ENCODE measurements around the gene CROCC2. TPM values are rescaled to one million over a fixed set of nuclear protein-coding genes. Genes with fewer than 3 reads are reported as not detected.

Gene CROCC2
- polyA plus RNA-seq, 1 donor (not counting 4 experiments of a cell fraction or from before 2014, with no cell fraction given), result not detected

DNA sequence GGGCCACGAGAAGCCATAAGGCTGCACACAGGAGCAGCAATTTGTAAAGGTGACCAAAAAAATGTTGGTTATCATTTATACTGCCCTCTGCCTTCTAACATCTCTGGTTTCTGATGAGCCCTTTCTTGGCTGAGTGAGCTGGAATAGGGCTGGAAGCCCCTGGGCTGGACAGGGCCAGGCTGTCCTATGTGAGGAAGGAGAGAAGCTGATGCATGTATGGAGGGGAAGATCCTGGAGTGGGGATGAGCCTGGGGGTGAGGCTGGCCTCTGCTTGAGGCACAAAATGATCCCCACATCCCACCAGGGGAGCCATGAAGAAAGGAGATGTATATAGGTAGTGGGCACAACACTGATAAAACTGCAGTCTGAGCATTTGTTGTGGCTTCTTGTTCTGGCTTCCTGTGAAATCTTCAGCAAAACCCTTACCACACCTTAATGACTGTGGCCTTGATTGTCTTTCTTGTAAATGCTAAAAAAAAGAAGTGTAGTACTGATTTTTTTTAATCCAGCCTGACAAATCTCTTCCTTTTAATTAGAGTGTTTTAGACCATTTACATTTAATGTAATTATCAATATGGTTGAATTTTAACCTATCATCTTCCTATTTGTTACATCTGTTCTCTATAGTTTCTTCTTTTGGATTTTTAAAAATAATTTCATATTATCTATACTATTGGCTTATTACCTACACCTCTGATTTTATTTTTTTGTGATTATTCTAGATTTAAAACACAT is 97.9 kb downstream of the CROCC2 start:
- TF ChIP-seq, protein P1, sequence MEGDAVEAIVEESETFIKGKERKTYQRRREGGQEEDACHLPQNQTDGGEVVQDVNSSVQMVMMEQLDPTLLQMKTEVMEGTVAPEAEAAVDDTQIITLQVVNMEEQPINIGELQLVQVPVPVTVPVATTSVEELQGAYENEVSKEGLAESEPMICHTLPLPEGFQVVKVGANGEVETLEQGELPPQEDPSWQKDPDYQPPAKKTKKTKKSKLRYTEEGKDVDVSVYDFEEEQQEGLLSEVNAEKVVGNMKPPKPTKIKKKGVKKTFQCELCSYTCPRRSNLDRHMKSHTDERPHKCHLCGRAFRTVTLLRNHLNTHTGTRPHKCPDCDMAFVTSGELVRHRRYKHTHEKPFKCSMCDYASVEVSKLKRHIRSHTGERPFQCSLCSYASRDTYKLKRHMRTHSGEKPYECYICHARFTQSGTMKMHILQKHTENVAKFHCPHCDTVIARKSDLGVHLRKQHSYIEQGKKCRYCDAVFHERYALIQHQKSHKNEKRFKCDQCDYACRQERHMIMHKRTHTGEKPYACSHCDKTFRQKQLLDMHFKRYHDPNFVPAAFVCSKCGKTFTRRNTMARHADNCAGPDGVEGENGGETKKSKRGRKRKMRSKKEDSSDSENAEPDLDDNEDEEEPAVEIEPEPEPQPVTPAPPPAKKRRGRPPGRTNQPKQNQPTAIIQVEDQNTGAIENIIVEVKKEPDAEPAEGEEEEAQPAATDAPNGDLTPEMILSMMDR (optimal IDR thresholded peaks at IDR 0.05 in 1 of 3, IDR thresholded peaks at IDR 0.05 in 1 of 3, conservative IDR thresholded peaks at IDR 0.05 in 1 of 3; ENCODE audit: extremely low read depth in 1 of 3, insufficient read depth in 2 of 3, low read length in 3 of 3), result no peak
- no peak for TF ChIP-seq EZH2 (IDR thresholded peaks at IDR 0.05; ENCODE audit: low read length)
- no peaks in the 10 kb centered on the region for H3K4me1 ChIP-seq (ENCODE audit: control insufficient read depth, extremely low read depth, insufficient read depth, low read length)
- no peaks in the 10 kb centered on the region for H4K20me1 ChIP-seq (ENCODE audit: control insufficient read depth, extremely low read depth, insufficient read depth, low read length)
- H3K9me1 ChIP-seq (ENCODE audit: control insufficient read depth, extremely low read depth, insufficient read depth, low read length), result no peaks in the 10 kb centered on the region
- peaks cover 34% of the 10 kb centered on the region for H3K27me3 ChIP-seq (ENCODE audit: control insufficient read depth, extremely low read depth, insufficient read depth, low read length)
- H3K4me2 ChIP-seq (ENCODE audit: control insufficient read depth, extremely low read depth, insufficient read depth, low read depth, low read length), result no peak overlapping the region
- no peak overlapping the region for H3K27ac ChIP-seq (ENCODE audit: control insufficient read depth, insufficient read depth, low read length)
- no peaks in the 10 kb centered on the region for H3K36me3 ChIP-seq (ENCODE audit: control insufficient read depth in 2 of 2, extremely low read depth in 1 of 2, insufficient read depth in 2 of 2, low read length in 2 of 2)
- H3K4me3 ChIP-seq (ENCODE audit: control insufficient read depth in 2 of 3, extremely low read depth in 1 of 3, insufficient read depth in 2 of 3, low read depth in 1 of 3, low read length in 3 of 3), result no peak overlapping the region
- dilution Hi-C loops (cut with MboI; ENCODE audit: extremely low pct_ligation_motif_present, low sequenced_read_pairs), result no loop called here
- no peak for FAIRE-seq
- DNase-seq (ENCODE audit: low read depth, low spot score), result no peak
- H3K79me2 ChIP-seq (ENCODE audit: control insufficient read depth, insufficient read depth, low read length), result no peaks in the 10 kb centered on the region
- H2AFZ ChIP-seq (ENCODE audit: control insufficient read depth, low read length), result no peak overlapping the region
- H3K9ac ChIP-seq (ENCODE audit: control insufficient read depth, extremely low read depth, insufficient read depth, low read length), result no peak overlapping the region
- H3K9me3 ChIP-seq (ENCODE audit: control insufficient read depth, low read depth, low read length), result peaks cover 10% of the 10 kb centered on the region

DNA sequence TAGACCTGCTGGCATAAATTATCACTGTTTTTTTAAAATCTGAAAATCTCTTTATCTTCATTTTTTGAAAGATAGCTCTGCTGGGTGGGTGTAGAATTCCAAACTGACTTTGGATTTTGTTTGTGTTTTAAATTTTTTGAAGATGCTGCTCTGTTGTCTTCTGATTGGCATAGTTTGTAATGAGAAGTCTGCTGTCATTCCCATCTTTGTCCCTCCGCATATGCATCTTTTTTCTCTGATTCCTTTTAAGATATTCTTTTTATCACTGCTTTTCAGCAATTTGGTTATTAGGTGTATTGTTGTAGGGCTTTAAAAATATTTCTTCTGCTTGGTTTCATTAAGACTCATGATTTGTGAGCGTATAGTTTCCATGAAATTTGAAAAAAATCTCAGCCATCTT is 99.4 kb downstream of the CROCC2 start:
- TF ChIP-seq, protein P1 (optimal IDR thresholded peaks at IDR 0.05 in 1 of 3, IDR thresholded peaks at IDR 0.05 in 1 of 3, conservative IDR thresholded peaks at IDR 0.05 in 1 of 3; ENCODE audit: extremely low read depth in 1 of 3, insufficient read depth in 2 of 3, low read length in 3 of 3), result no peak
- TF ChIP-seq EZH2 (IDR thresholded peaks at IDR 0.05; ENCODE audit: low read length), result no peak
- dilution Hi-C loops (cut with MboI; ENCODE audit: extremely low pct_ligation_motif_present, low sequenced_read_pairs), result no loop called here
- Histone ChIP-seq H3K27ac (ENCODE audit: control insufficient read depth, insufficient read depth, low read length) (no peak overlapping the region), H3K4me3 (ENCODE audit: control insufficient read depth in 2 of 3, extremely low read depth in 1 of 3, insufficient read depth in 2 of 3, low read depth in 1 of 3, low read length in 3 of 3) (no peak overlapping the region), H3K4me1 (ENCODE audit: control insufficient read depth, extremely low read depth, insufficient read depth, low read length) (peaks cover 12% of the 10 kb centered on the region), H3K9ac (ENCODE audit: control insufficient read depth, extremely low read depth, insufficient read depth, low read length) (no peak overlapping the region), H3K9me3 (ENCODE audit: control insufficient read depth, low read depth, low read length) (peaks cover 10% of the 10 kb centered on the region), H4K20me1 (ENCODE audit: control insufficient read depth, extremely low read depth, insufficient read depth, low read length) (no peaks in the 10 kb centered on the region), H2AFZ (ENCODE audit: control insufficient read depth, low read length) (no peak overlapping the region), H3K4me2 (ENCODE audit: control insufficient read depth, extremely low read depth, insufficient read depth, low read depth, low read length) (no peak overlapping the region), H3K27me3 (ENCODE audit: control insufficient read depth, extremely low read depth, insufficient read depth, low read length) (peaks cover 19% of the 10 kb centered on the region), H3K9me1 (ENCODE audit: control insufficient read depth, extremely low read depth, insufficient read depth, low read length) (no peaks in the 10 kb centered on the region), H3K36me3 (ENCODE audit: control insufficient read depth in 2 of 2, extremely low read depth in 1 of 2, insufficient read depth in 2 of 2, low read length in 2 of 2) (no peaks in the 10 kb centered on the region), H3K79me2 (ENCODE audit: control insufficient read depth, insufficient read depth, low read length) (no peaks in the 10 kb centered on the region)
- DNase-seq (ENCODE audit: low read depth, low spot score) (no peak), FAIRE-seq (no peak)

Measured in keratinocyte (primary cell).